NCI-H146 treated with DMSO at 0.1 percent for 48 hours (cell line): Measurements from ENCODE around the gene B9D1.

ENCODE experiments used
- DNase-seq: peaks from one replicate; lab custom pipeline; 2025; ENCODE audit not compliant: unreplicated experiment; lab: John Stamatoyannopoulos, UW

The B9D1 gene

DNA sequence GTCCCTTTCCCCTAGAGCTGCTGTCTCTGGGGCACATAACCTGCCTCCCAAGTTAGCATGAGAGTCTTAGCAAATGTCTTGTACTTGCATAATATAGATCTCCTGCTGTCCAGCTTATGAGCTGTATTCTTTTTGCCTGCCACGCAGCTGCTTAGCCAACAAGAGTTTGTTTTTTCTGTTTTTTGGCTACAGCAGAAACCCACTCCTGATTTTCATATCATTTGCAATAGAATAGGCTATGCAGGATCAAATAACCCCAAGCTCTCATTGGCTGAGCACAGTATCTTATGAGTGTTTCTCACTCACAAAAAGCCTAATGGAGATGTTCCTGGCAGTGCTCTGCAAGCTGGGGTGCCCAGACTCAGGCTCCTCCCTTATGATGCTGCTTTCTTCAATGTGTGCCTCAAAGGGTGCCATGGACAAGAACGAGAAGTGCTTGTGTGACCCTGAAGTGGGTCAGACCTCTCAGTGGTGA, 23.1 kb downstream of the B9D1 start:
- DNase-seq, result no peak

DNA sequence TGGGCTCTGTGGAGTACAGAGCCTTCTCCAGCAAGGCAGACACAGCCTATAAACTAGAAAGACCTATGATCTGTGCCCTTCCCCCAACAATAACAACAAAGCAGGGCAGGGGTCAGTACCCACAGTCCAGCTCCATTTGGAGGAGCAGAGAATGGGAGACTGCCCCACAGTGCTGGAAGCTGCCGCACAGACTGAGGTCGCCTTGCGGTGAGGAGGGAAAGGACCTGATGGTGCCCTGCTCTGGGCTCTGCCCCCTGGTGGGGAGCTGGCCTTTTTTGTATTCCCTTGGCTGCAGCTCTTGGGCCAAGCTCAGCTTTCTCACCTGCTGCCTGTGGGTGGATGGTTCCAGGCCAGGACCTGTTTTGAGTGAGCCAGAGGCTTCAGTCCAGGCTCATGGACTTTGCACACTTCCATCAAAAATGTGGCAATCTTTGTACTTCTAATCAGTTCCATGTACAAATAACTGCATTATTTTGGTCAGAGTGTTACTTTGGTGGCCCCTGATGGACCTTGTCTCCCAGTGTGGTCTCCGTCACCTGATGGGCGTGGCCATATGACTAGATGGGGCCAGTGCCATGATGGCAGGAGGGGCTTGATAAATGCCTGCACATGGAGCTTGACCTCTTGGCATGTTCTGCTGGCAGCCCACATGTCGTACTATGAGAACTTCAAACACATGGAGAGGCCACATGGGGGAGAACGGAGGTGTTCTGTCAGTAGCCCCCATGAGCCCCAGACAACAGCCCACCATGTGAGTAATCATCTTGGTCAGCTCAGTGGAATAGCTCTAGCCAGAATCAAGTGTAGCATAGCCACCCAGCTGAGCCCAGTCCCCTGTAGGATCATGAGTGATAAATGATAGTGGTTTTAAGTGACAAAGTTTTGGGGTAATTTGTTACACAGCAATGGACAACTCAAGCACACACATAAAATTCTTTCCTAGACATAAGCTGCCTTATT, 24.2 kb downstream of the B9D1 start:
- DNase-seq, result no peak

DNA sequence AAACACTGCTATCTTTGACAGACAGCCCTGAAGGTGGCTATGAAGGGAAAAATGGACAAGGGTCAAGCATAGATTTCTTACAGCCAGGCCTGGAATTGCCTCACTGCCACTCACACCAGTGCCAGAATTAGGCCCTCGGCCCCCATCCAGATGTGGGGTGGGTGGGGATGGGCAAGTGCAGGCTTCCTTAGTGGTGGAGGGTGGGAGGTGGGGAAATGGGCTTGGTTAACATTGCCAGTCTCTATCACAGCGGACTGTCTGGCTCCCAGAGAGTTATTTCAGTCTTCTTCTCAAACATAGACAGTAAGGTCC, 24.9 kb downstream of the B9D1 start:
- no peak for DNase-seq

DNA sequence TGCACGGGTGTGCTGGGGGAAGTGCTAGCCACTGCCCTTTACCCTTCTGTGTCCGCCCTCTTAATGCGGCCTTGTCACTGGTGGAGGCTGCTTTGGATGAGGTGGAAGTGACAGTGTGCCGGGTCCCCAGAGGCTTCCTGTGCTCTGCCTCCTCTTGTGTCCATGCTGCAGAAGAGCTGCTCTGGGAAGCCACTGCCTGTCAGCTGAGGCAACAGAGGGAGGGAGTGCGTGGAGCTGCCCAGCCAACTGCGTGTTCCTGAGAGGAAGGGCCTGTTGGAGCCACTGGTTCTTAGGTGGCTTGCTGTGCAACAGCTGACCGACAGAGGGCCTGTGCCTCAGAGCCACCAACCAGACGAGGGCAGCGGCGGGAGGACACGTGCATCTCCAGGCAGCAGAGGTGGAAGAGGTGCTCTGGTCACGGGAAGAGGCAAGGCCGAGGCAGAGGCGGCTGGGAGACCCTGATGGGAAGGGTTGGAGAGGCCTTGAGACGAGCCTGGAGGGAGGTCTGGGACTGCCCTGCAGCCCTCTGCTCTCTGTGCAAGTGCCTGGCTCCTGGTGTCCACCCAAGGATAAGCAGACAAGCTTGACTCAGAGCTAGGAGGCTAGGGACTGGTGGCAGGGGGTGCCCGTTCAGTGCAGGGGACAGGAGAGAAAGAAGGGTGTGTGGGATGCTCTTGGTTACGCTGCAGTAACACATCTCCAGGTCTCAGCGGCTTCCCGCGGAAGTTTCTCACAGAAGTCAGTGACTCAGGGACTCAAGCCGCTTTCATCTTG, 25.4 kb downstream of the B9D1 start:
- DNase-seq, result no peak

DNA sequence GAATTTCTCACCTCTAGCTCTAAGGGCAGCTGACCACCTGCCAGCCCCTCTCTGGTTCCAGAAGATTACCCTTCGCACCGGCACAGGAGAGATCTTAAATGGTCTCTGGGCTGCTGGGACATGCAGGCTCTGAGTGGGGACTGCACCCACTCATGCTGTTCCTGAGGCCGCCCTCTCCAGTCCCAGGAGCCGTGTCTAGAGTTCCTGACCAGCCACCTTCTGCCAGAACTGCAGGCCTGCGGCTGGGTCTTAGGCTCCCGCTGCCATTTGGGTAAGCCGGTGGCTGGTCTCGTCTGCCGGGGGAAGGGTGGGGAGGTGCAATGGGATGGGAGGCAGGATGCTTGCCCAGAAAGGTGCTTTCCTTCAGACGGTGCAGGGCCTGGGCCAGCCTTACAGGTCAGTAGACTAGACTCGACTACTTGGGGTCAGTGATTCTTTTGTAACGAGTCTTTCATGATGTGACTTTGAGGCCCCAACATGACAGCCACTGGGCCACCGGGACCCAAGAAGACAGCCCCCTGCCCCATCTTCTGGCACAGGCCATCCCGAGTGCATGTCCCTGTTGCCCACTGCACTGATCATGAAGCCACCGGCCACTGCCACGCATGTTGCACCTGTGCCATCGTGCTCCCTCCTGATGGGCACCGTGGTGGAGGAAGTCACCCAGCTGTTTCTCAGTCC, 26.4 kb downstream of the B9D1 start:
- DNase-seq, result no peak

DNA sequence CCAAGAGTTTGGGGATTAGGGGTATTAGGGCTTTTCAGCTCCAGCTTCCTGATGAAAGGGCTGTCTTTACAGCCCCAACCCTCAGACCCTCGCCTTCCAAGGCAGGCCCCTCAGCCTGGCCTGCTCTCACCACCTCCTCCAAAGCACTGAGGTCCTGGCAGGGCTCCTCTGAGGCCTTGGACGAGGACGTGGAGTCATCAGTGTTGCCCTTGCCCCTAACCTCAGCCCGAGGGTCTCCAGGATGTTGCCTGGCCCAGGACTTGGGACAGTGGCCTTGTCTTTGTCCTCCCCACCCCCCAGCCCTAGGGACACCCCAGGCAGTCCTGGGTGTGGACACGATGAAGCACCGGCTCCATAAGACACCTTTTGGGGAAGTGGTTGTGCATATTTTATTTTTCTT, 28.2 kb downstream of the B9D1 start:
- DNase-seq, result no peak

DNA sequence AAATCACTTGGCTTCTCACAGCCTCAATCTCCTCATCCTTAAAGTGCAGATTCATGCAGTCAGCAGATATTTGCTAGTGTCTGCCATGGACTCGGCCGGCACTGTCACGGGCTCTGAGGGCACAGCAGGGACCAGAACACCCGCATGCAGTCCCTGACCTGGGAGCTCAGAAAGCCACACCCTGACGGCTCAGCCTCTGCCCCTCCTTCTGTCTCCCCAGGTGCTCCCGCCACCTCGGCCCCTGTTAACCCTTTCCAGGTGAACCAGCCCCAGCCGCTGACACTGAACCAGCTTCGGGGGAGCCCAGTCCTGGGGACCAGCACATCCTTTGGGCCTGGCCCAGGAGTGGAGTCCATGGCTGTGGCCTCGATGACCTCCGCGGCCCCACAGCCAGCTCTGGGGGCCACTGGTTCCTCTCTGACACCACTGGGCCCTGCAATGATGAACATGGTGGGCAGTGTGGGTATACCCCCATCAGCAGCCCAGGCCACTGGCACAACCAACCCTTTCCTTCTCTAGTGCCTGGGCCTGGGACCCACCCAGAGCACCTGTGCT, 28.7 kb downstream of the B9D1 start:
- DNase-seq, result no peak

DNA sequence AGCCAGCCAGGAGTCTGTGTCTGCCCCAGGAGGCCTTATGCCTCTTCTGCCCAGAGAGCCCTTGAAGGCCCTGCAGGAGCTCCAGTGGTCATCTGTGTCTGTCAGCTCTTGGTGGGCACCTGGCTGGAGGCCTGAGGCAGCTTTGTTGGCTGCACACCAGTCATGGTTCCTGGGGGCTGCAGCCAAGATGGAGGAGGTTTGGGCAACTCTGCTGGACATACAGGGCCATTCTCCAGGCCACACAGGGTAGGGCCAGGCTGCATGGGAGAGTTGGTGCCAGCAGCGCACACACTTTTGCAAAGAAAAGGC, 29.4 kb downstream of the B9D1 start:
- no peak for DNase-seq

DNA sequence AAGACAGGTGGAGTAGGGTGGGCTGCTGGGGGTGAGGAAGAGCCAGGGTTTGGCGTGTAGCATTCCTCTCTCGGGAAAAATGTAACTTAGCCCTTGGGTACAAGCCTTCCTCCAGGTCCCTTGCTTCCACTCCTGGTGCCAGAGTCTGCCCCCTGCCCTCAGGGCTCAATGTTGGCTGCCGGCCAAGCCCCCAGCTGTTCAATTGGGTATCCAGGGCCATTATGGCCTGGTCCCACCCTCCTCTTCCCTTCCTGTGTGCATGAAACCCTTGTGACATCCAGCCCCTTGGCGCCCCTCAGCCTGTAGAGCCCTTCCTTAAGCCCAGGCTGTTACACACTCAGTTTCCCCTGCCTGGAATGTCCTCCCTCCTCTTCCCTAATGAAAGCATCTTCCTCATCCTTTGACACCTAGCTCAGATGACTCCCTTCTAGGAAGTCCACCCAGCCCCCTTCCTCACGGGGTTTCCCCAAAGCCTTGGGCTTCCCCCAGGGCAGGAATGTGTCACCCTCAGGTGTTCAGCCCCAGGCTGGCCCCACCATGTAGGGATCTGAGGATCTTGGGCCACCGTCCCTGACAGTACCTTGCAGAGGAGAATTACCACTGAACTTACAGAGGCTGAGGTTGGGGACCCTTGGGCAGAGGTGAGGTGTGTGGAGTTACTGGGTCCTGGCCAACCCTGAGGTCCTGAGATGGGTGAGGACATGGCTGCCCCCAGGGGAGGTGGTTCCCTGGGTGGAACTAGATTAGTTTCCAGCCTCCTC, 30.0 kb downstream of the B9D1 start:
- DNase-seq, result no peak

DNA sequence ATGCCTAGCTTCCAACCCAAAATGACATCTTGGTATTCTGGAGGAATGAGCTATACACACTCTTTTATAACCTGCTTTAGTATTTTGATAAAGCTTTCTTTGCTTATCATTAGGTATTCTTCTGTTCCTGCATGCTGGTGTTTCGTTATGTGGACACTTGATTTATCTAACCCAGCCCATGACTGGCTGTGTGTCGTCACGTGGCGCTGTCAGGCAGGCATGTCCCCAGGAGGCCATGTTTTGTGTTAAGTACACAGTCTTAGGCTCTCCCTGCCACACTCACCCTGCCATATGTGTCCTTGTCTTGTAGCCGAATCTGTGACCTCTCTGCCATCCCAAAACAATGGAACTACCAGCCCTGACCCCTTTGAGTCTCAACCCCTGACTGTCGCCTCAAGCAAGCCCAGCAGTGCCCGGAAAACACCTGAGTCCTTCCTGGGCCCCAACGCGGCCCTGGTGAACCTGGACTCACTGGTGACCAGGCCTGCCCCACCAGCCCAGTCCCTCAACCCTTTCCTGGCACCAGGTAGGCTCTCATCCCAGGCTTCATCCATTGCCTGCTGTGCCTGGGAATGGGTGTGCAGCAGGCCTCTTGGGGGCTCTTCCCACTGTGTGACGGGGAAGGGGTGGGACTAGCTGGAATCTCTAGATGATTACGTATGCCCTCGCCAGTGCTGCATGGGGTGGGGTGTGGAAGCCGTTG, 30.8 kb downstream of the B9D1 start:
- no peak for DNase-seq

DNA sequence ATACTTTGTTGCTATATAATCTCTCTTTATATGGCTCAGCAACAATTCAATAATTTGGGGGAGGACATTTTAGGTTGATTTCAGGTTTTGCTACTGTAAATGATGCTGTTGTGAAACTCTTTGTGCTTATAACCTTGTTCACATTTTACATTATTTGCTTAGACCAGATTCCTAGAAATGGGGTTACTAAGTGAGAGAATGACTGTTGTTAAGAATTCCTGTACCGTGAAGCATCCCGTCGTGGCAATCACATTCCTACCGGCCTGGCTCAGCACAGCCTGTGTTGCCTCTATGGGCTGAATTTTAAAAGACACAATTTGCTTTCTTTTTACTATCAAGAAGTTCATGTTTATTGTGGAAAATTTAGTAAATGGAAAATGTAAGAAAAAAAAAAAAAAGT, 31.4 kb downstream of the B9D1 start:
- no peak for DNase-seq

DNA sequence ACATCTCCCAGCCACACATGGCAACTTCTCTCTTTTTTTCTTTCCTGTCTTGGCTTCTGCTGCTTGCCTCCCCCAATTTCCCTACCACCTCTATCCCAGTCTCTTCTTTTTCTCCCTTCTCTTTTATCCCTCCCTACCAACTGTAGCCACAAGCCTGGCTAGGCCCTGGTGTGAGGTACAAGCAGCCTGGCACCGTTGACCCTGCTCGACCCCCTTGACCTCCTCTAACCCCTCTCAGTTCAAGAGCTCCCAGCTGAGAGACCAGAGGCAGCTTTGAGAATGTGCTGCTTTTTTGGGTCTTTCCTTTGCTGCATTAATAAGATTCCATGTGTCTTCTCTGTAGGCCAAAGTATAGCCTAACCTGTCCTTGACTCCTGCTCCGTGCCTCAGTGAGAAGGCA, 32.3 kb downstream of the B9D1 start:
- no peak for DNase-seq

DNA sequence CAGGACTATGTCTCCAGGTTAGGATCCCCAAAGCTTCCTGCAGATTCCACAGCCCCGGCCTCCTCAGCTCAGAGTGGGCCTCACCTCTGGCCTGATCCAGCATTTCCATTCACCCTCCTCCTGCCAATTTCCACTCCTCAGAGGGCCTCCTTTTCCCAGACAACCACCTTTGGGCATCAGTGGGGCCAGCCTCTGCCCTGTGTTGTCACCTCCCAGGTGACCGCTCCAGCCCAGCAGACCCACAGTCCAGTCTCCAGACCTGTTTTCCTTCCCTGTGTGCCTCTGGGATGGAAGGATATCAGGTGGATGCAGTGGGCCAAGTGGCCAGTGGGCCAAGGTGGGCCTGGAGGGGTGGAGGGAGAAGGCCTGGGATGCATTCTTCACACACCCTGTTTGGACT, 32.7 kb downstream of the B9D1 start:
- no peak for DNase-seq

DNA sequence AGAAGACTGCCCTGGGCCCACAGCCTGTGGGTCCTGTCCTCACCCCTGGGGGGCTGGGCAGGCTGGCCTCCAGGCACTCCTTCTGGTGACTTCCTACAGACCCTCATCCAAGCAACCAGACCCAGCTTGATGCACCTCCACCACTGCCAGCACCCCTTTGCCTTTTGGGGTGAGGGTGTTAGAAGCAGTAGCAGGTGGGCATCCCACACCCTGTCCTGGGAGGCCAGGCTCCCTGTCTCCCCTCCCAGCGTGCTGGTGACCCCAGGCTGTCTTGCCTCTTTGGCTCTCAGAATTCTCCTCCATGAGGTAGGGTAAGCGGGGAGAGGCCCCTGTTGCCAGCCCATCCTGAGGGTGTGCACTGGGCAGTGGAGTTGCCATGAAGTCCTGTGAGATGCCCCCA, 33.4 kb downstream of the B9D1 start:
- no peak for DNase-seq

DNA sequence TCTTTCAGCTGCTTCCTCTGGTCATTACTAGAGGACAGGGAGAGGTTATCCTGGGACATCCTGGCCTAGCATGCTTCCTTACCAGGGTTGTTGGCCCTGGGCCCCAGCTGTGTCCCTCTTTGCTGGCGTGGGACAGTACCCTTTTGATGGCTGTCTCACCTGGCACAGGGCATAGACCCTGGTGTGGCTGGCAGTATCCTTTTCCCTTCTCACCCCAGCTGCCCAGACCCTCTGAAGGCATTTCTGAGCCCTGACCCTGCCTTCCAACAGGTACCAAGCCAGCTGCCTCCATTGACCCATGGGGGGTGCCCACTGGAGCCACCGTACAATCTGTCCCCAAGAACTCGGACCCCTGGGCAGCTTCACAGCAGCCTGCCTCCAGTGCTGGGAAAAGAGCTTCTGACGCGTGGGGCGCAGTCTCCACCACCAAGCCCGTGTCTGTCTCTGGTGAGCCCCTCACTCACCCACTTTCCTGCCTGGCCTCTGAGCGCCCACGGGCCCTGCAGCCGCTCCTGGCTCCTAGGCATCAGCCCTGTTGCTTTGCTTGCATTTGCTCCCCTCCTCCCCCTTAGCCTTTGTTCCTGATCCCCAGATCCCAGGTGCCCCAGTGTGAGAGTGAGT, 34.0 kb downstream of the B9D1 start:
- no peak for DNase-seq

DNA sequence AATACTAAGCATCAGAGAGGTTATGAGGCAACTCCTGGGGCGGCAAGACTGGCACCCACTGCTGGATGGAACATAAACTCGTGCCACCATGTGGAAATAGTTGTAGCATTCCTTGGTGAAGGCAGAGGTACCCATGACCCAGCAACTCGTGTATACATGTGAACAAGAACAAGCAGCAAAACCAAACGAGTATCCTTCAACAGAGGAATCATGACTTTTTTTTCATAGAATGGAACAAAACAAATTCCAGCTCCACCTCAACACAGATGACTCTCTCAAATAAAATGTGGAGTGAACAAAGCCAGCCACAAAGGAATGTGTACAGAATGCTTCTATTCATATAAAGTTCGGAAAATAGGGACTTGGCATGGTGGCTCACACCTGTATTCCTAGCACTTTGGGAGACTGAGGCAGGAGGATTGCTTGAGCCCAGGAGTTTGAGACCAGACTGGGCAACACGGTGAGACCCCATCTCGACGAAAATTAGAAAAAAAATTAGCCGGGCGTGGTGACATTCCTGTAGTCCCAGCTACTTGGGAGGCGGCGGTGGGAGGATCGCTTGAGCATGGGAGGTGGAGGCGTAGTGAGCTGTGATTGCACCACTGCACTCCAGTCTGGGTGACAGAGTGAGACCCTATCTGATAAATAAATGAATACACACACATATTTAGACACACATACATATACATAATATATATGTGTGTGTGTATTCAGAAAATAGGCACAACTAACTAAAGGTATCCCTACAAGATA, 35.3 kb downstream of the B9D1 start:
- DNase-seq, result no peak

DNA sequence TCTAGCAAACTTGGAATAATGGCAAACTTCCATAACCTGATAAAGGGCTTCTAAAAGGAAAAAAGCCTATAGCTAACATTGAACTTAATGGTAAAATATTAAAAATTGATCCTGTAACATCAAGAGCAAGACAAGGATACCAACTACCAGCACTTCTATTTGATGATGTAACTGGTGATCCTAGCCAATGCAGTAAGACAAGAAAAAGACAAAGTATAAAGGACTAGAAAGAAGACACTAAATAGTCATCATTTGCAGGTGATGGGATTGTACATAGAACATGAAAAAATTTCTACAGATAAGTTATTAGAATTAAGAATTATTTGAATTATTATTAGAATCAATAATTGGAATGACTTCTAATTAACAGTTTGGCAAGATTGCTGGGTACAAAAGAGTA, 37.0 kb downstream of the B9D1 start:
- DNase-seq, result no peak

DNA sequence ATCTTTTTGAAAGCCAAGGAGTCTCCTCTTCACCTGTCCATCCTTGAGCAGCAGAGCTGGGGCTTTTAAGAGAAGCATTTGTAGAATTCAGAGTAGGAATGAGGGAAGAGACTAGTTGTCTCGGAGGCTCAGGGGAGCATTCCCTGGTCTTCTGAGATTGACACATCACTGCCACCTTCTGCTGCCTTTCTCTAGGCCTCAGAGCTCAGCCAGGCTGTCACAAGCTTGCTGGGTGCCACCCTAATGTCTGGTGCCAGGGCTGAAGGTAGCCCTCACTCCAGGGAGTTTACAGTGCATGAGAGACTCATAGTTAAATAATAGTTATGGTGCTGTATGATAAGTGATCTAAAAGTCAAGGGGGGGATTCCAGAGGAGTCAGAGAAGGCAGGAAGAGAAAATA, 39.7 kb downstream of the B9D1 start:
- no peak for DNase-seq

DNA sequence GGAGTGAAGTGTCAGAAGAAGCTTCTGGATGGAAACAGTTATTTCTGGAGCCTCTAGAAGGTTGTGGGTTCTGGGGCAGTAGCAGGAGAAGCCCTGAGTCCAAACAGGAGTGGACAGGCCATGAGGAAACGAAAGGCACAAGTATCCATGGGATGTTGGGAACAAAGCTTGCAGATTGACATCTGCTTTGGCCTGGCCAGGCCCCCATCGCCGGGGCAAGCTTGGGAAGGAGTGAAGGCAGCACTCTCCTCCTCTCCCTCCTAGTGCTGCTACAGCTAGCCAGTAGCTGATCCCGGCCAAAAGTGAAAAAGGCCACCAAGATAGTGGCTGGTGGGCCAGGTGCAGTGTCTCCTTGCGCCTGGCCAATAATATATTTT, 40.4 kb downstream of the B9D1 start:
- DNase-seq, result no peak
